Measurements from ENCODE around the gene S100A9. TPM values are rescaled to one million over a fixed set of nuclear protein-coding genes. Genes with fewer than 3 reads are reported as not detected.

The S100A9 gene
- total RNA-seq, 2 donors from 2014 or later, result 65.7 to 199 TPM

GRCh38 chr1:153356392-153357075 is 1.1 kb upstream of the S100A9 start:
- no peak overlapping the region for H3K27ac ChIP-seq
- no peaks in the 10 kb centered on the region for H3K36me3 ChIP-seq

GRCh38 chr1:153357076-153357852 is 390 bp upstream of the S100A9 start:
- Histone ChIP-seq H3K27ac (no peak overlapping the region), H3K4me1 (no peaks in the 10 kb centered on the region), H3K27me3 (no peaks in the 10 kb centered on the region), H3K9me3 (no peaks in the 10 kb centered on the region), H3K36me3 (no peaks in the 10 kb centered on the region), H3K4me3 (no peak overlapping the region)
- no peak for TF ChIP-seq CTCF (IDR thresholded peaks at IDR 0.05)
- peak; percentile 80 for DNase-seq (ENCODE audit: low spot score)

More at GRCh38 chr1:153356392-153357075, 1.1 kb upstream of the S100A9 start:
- no peaks in the 10 kb centered on the region for H3K4me1 ChIP-seq
- H3K9me3 ChIP-seq, result no peaks in the 10 kb centered on the region
- H3K27me3 ChIP-seq, result no peaks in the 10 kb centered on the region
- no peak for TF ChIP-seq CTCF (IDR thresholded peaks at IDR 0.05)
- no peak overlapping the region for H3K4me3 ChIP-seq
- DNase-seq (ENCODE audit: low spot score), result no peak

GRCh38 chr1:153358691-153358975 is 979 bp downstream of the S100A9 start:
- DNase-seq (ENCODE audit: low spot score), result peak; percentile 11
- TF ChIP-seq CTCF (IDR thresholded peaks at IDR 0.05), result no peak
- Histone ChIP-seq H3K4me3 (peak overlapping the region in 1 of 2 donors; percentile 4), H3K27ac (no peak overlapping the region), H3K4me1 (no peaks in the 10 kb centered on the region), H3K27me3 (no peaks in the 10 kb centered on the region), H3K9me3 (no peaks in the 10 kb centered on the region), H3K36me3 (no peaks in the 10 kb centered on the region)

GRCh38 chr1:153359241-153359640 is 1.6 kb downstream of the S100A9 start:
- peak; percentile 51 for DNase-seq (ENCODE audit: low spot score)
- no peak overlapping the region for H3K4me3 ChIP-seq
- TF ChIP-seq CTCF (IDR thresholded peaks at IDR 0.05), result no peak
- no peak overlapping the region for H3K27ac ChIP-seq
- H3K4me1 ChIP-seq, result no peaks in the 10 kb centered on the region
- no peaks in the 10 kb centered on the region for H3K9me3 ChIP-seq
- H3K36me3 ChIP-seq, result no peaks in the 10 kb centered on the region
- no peaks in the 10 kb centered on the region for H3K27me3 ChIP-seq

GRCh38 chr1:153360190-153360589 is 2.5 kb downstream of the S100A9 start:
- H3K4me1 ChIP-seq, result no peaks in the 10 kb centered on the region
- TF ChIP-seq CTCF (IDR thresholded peaks at IDR 0.05), result no peak
- H3K4me3 ChIP-seq, result no peak overlapping the region
- no peaks in the 10 kb centered on the region for H3K36me3 ChIP-seq
- no peaks in the 10 kb centered on the region for H3K9me3 ChIP-seq
- H3K27me3 ChIP-seq, result no peaks in the 10 kb centered on the region
- H3K27ac ChIP-seq, result no peak overlapping the region
- no peak for DNase-seq (ENCODE audit: low spot score)
